Measurements from ENCODE around the gene B4GALNT1.
A peak's percentile ranks its signal among the peaks of the same experiment; 100 is the strongest.

The B4GALNT1 gene

DNA sequence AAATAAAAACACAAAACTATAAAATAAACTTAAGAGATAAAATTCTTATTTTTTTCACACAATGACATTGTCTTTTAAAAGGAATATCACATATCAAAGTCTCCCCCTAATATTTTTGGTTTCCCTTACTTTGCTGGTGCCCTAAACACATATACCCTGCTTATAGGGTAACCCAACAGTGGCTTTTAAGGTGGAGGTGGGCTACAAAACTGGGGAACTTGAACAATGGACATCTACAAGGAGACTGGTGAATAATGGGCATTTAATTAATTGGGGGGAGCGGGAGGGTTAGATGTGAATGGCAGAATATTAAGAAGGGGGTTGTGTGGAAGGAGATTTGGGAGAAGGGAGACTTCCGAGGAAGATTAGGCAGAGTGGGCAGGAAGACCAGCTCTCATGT, 9.6 kb downstream of the B4GALNT1 start:
- no peak for ATAC-seq
- no peak for TF ChIP-seq PPARA (CRISPR knock-in tag; IDR thresholded peaks at IDR 0.05; ENCODE audit: borderline replicate concordance)
- no peak for TF ChIP-seq CSDC2 (CRISPR knock-in tag; IDR thresholded peaks at IDR 0.05)
- no peak for TF ChIP-seq ZNF8 (CRISPR knock-in tag; IDR thresholded peaks at IDR 0.05)
- no peak for TF ChIP-seq SNAI2 (CRISPR knock-in tag; IDR thresholded peaks at IDR 0.05)

DNA sequence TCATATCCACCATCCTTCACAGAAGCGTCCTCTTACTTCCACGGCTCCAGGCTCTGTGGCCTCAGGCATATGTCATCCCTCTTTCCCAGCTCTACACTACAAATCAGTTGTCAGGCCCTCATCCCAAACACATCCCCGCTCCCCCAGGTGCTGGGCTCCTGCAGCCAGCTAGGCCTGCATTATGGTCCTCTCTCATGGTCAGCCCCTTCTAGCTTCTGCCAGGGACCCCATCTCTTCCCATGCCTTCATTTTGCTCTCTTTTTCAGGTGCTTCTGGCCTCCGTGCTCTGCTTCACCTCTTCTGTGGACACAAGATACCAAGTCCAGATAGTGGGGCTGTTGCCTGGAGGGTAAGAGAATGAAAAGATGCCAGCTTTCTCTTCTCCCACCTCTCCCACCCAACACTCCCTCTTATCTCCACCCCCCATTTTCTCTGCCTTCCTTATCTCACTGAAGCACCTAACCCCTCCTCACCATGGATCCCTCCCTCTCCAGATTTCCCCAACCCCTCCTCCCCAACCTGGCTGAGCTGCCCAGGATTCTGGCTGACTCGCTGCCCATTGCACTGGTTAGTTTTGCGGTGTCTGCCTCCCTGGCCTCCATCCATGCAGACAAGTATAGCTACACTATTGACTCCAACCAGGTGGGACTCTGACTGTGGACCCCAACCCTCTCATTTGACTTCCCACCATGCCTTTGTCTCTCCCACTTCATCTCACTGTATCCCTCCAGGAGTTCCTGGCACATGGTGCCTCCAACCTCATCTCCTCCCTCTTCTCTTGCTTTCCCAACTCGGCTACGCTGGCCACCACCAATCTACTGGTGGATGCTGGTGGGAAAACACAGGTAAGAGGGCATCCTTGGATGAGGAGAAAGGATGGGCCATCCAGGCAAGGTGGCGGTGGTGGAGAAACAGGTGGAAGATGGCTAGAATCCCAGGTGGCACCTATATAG, 10.4 kb downstream of the B4GALNT1 start:
- no peak for ATAC-seq
- TF ChIP-seq ZNF8 (CRISPR knock-in tag; IDR thresholded peaks at IDR 0.05) = no peak
- no peak for TF ChIP-seq ZNF70 (CRISPR knock-in tag; IDR thresholded peaks at IDR 0.05)
- TF ChIP-seq, protein P1, sequence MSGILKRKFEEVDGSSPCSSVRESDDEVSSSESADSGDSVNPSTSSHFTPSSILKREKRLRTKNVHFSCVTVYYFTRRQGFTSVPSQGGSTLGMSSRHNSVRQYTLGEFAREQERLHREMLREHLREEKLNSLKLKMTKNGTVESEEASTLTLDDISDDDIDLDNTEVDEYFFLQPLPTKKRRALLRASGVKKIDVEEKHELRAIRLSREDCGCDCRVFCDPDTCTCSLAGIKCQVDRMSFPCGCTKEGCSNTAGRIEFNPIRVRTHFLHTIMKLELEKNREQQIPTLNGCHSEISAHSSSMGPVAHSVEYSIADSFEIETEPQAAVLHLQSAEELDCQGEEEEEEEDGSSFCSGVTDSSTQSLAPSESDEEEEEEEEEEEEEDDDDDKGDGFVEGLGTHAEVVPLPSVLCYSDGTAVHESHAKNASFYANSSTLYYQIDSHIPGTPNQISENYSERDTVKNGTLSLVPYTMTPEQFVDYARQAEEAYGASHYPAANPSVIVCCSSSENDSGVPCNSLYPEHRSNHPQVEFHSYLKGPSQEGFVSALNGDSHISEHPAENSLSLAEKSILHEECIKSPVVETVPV (CRISPR knock-in tag; IDR thresholded peaks at IDR 0.05) = no peak
- TF ChIP-seq GLIS3 (CRISPR knock-in tag; IDR thresholded peaks at IDR 0.05) = no peak
- no peak for TF ChIP-seq TCF4 (CRISPR knock-in tag; IDR thresholded peaks at IDR 0.05; ENCODE audit: borderline replicate concordance)
- TF ChIP-seq ZC3H10 (CRISPR knock-in tag; IDR thresholded peaks at IDR 0.05) = no peak
- TF ChIP-seq CSDC2 (CRISPR knock-in tag; IDR thresholded peaks at IDR 0.05) = no peak

DNA sequence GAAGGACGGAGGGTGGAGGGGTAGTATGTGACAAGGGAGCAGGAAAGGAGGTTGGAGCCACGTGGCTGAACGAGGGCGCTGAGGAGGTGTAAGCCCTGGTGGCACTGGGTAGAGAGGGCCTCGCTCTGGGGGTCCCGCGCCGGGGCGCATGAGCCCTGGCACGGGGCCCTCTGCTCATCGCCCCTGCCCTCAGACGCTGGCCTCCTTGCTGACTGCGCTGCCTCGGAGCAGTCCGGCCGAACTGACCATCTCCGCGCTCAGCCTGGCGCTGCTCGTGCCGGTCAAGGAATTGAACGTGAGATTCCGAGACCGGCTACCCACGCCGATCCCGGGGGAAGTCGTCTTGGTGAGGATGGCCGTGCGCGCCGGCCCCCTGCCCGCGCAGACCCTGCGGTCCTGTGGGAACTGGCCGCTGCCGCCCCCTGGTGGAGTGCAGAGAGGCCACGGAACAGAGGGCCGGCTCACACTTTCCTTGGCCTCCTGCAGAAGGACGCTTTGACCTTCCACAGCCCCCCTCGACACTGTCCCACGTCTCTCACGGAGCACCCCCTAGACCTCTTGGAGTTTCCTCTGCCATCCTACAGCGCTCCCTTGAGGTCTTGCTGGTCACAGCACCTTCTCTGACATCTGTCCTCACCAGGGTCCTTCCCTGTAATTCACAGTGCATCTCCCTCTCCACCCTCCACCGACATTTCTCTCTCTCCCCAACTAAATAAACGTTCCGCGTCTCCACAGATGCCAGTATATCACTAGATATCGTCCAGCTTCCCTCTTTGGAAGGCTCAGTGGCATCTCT, 11.3 kb downstream of the B4GALNT1 start:
- peak; percentile 93 for ATAC-seq
- no peak for TF ChIP-seq ISL1 (CRISPR knock-in tag; IDR thresholded peaks at IDR 0.05)
- TF ChIP-seq TOX (CRISPR knock-in tag; IDR thresholded peaks at IDR 0.05; ENCODE audit: borderline replicate concordance) = no peak
- TF ChIP-seq ARNTL (CRISPR knock-in tag; IDR thresholded peaks at IDR 0.05; ENCODE audit: borderline replicate concordance, low read depth) = no peak
- TF ChIP-seq, protein P1 (CRISPR knock-in tag; IDR thresholded peaks at IDR 0.05) = no peak
- no peak for TF ChIP-seq ZFP3 (CRISPR knock-in tag; IDR thresholded peaks at IDR 0.05)
- TF ChIP-seq BACH2 (CRISPR knock-in tag; IDR thresholded peaks at IDR 0.05; ENCODE audit: borderline replicate concordance) = no peak
- TF ChIP-seq OSR1 (CRISPR knock-in tag; IDR thresholded peaks at IDR 0.05) = no peak
- TF ChIP-seq ZNF8 (CRISPR knock-in tag; IDR thresholded peaks at IDR 0.05) = no peak
- TF ChIP-seq, protein P2, sequence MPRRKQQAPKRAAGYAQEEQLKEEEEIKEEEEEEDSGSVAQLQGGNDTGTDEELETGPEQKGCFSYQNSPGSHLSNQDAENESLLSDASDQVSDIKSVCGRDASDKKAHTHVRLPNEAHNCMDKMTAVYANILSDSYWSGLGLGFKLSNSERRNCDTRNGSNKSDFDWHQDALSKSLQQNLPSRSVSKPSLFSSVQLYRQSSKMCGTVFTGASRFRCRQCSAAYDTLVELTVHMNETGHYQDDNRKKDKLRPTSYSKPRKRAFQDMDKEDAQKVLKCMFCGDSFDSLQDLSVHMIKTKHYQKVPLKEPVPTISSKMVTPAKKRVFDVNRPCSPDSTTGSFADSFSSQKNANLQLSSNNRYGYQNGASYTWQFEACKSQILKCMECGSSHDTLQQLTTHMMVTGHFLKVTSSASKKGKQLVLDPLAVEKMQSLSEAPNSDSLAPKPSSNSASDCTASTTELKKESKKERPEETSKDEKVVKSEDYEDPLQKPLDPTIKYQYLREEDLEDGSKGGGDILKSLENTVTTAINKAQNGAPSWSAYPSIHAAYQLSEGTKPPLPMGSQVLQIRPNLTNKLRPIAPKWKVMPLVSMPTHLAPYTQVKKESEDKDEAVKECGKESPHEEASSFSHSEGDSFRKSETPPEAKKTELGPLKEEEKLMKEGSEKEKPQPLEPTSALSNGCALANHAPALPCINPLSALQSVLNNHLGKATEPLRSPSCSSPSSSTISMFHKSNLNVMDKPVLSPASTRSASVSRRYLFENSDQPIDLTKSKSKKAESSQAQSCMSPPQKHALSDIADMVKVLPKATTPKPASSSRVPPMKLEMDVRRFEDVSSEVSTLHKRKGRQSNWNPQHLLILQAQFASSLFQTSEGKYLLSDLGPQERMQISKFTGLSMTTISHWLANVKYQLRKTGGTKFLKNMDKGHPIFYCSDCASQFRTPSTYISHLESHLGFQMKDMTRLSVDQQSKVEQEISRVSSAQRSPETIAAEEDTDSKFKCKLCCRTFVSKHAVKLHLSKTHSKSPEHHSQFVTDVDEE (CRISPR knock-in tag; IDR thresholded peaks at IDR 0.05) = no peak
- no peak for TF ChIP-seq ESRRG (CRISPR knock-in tag; IDR thresholded peaks at IDR 0.05)
- TF ChIP-seq, protein P3, sequence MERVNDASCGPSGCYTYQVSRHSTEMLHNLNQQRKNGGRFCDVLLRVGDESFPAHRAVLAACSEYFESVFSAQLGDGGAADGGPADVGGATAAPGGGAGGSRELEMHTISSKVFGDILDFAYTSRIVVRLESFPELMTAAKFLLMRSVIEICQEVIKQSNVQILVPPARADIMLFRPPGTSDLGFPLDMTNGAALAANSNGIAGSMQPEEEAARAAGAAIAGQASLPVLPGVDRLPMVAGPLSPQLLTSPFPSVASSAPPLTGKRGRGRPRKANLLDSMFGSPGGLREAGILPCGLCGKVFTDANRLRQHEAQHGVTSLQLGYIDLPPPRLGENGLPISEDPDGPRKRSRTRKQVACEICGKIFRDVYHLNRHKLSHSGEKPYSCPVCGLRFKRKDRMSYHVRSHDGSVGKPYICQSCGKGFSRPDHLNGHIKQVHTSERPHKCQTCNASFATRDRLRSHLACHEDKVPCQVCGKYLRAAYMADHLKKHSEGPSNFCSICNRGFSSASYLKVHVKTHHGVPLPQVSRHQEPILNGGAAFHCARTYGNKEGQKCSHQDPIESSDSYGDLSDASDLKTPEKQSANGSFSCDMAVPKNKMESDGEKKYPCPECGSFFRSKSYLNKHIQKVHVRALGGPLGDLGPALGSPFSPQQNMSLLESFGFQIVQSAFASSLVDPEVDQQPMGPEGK (CRISPR knock-in tag; IDR thresholded peaks at IDR 0.05; ENCODE audit: borderline replicate concordance) = no peak
- TF ChIP-seq CSDC2 (CRISPR knock-in tag; IDR thresholded peaks at IDR 0.05) = no peak
- no peak for TF ChIP-seq RARB (CRISPR knock-in tag; IDR thresholded peaks at IDR 0.05)
- TF ChIP-seq ZC3H10 (CRISPR knock-in tag; IDR thresholded peaks at IDR 0.05) = no peak
- no peak for TF ChIP-seq ZNF70 (CRISPR knock-in tag; IDR thresholded peaks at IDR 0.05)
- no peak for TF ChIP-seq ZNF565 (CRISPR knock-in tag; conservative IDR thresholded peaks at IDR 0.05; ENCODE audit: low read depth)
- TF ChIP-seq PPARA (CRISPR knock-in tag; IDR thresholded peaks at IDR 0.05; ENCODE audit: borderline replicate concordance) = no peak
